ENCODE measurements around the gene KCND2.
A peak's percentile ranks its signal among the peaks of the same experiment; 100 is the strongest.
"Not testable (repeated sequence)": the region's sequence is repeated elsewhere in the genome, so short reads cannot be mapped to it uniquely, and the experiment has no call there.

The KCND2 gene

DNA sequence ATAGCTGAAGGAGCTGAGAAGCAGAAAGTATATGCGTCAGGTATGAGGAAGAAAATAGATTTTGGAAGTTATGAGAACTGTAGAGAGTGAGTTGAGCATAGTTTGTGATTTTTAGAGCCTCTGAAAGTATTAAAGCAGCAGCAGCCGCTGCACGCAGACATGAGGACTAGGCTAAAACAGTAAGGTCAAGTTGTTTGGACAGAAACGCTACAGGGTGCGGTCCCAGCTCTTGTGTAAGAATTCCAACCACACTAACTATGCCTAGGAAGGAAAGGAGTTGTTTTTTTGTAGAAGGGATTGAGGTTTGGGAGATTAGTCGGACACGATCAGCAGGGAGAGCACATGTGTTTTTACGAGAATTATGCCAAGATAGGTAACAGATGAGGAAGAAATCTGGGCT, 506.1 kb downstream of the KCND2 start:
- not testable (repeated sequence) for H3K36me3 ChIP-seq (ENCODE audit: insufficient read depth, low read depth, low read length); H3K9me3 ChIP-seq (ENCODE audit: insufficient read depth, low read depth, low read length); H3K9ac ChIP-seq (ENCODE audit: low read depth, low read length); H3K27ac ChIP-seq (ENCODE audit: low read length); H3K27me3 ChIP-seq (ENCODE audit: insufficient read depth, low read length); H3K4me3 ChIP-seq (ENCODE audit: low read length)
- H3K4me1 ChIP-seq (ENCODE audit: insufficient read depth, low read length) = peaks cover 11% of the 10 kb centered on the region; the same call in 1 of the 2 replicates

DNA sequence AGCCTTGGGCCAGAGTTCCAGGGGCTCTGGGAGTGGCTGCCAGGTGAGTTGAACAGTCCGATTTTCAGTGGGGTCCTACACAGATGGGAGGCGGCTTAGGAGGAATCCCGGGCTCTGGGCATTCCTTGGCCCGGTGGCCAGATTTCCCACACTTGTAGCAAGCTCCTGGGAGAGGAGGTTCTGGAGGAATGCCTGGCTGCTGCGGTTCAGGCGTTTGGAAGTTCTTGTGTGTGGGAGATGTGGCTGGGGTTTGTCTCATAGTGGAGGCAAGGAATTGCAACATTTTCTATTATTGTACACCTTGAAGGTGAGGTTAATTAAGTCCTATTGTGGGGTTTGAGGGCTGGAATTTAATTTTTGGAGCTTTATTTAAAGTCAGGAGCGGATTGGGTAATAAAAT, 507.5 kb downstream of the KCND2 start:
- H3K27ac ChIP-seq (ENCODE audit: low read length); H3K4me1 ChIP-seq (ENCODE audit: insufficient read depth, low read length); H3K36me3 ChIP-seq (ENCODE audit: insufficient read depth, low read depth, low read length); H3K4me3 ChIP-seq (ENCODE audit: low read length); H3K27me3 ChIP-seq (ENCODE audit: insufficient read depth, low read length); H3K9ac ChIP-seq (ENCODE audit: low read depth, low read length); H3K9me3 ChIP-seq (ENCODE audit: insufficient read depth, low read depth, low read length): not testable (repeated sequence)

DNA sequence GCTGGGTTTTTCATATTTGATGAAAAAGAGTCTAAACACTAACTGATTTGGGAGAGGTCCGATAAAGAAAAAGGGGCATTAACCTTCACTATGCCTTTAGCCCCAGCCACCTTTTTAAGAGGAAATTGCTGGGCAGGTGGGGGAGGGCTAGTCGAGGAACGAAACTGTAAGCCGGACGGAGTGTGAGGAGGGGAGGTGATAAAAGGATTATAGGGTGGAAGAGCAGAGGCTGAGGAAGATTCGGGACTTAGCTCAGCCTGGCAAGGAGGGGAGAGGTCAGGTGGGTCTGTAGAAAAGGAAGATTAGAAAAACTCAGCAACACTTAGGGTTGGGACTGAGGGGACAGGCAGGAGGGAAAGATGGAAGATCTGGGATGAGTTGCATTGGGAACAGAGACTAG, 508.0 kb downstream of the KCND2 start:
- no peaks in the 10 kb centered on the region for H3K36me3 ChIP-seq (ENCODE audit: insufficient read depth, low read depth, low read length)
- no peak overlapping the region for H3K4me3 ChIP-seq (ENCODE audit: low read length)
- no peaks in the 10 kb centered on the region for H3K9me3 ChIP-seq (ENCODE audit: insufficient read depth, low read depth, low read length)
- H3K27me3 ChIP-seq (ENCODE audit: insufficient read depth, low read length) = no peaks in the 10 kb centered on the region
- no peak overlapping the region for H3K9ac ChIP-seq (ENCODE audit: low read depth, low read length)
- H3K4me1 ChIP-seq (ENCODE audit: insufficient read depth, low read length) = peaks cover 11% of the 10 kb centered on the region; the same call in 1 of the 2 replicates
- no peak overlapping the region for H3K27ac ChIP-seq (ENCODE audit: low read length)

DNA sequence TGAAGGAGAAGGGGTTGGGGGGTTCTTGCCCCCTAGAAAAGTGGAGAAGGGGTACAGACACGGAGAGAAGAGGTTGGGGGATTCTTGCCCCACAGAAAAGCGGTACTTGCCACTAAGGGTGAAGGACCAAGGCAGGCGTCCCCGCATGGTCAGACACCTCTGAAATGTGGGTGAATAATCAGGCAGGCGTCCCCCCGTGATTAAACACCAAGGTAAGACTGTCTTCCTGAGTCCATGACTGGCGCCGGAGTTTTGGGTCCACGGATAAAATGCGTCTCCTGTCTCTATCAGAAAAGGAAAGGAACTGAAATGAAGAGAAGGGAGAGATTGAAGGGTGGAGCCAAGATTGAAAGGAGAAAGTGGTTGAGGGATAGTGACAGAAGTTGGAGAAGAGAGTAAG, 508.9 kb downstream of the KCND2 start:
- not testable (repeated sequence) for H3K27me3 ChIP-seq (ENCODE audit: insufficient read depth, low read length); H3K9me3 ChIP-seq (ENCODE audit: insufficient read depth, low read depth, low read length); H3K4me3 ChIP-seq (ENCODE audit: low read length); H3K27ac ChIP-seq (ENCODE audit: low read length); H3K36me3 ChIP-seq (ENCODE audit: insufficient read depth, low read depth, low read length); H3K9ac ChIP-seq (ENCODE audit: low read depth, low read length)
- H3K4me1 ChIP-seq (ENCODE audit: insufficient read depth, low read length) = peaks cover 11% of the 10 kb centered on the region; the same call in 1 of the 2 replicates

DNA sequence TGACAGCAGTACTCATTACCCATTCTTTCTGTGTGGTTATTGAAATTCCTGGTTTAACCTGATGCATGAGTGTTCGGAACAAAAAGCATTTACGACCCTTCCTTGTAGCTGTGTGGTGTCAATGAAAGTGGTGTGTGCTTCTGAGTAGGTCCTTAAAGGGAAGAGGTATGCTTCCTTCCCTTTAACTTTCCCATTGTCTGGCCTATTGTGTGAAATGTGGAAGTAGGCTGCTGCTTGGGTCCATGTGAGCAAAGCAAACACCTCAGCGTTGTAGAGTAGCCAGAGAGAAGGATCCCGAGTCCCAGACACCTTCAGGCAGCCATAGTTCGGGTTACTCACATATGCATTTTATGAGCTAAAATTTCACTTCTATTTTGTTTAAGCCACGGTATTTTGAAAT, 510.3 kb downstream of the KCND2 start:
- Histone ChIP-seq H3K36me3 (ENCODE audit: insufficient read depth, low read depth, low read length) (no peaks in the 10 kb centered on the region), H3K9ac (ENCODE audit: low read depth, low read length) (no peak overlapping the region), H3K9me3 (ENCODE audit: insufficient read depth, low read depth, low read length) (no peaks in the 10 kb centered on the region)

DNA sequence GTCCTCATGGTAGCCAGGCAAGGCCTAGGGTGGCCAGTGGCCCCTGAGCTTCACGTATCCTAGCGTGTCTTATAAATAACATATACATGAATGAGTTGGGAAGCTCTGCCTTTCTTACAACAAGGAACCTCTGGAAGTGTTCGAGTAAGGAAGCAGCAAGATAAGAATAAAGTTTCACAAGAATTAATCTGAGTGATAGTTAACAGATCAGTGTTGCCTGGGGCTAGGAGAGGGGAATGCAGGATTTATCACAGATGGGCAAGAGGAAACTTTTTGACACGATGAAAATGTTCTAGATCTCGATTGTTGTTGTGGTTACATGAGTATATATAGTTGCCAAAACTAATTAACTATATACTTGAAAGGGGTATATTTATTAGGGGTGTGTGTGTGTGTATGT, 510.7 kb downstream of the KCND2 start:
- H3K4me1 ChIP-seq (ENCODE audit: insufficient read depth, low read length) = peaks cover 11% of the 10 kb centered on the region; the same call in 1 of the 2 replicates
- no peaks in the 10 kb centered on the region for H3K36me3 ChIP-seq (ENCODE audit: insufficient read depth, low read depth, low read length)
- H3K9me3 ChIP-seq (ENCODE audit: insufficient read depth, low read depth, low read length) = no peaks in the 10 kb centered on the region
- no peak overlapping the region for H3K9ac ChIP-seq (ENCODE audit: low read depth, low read length)
- no peak overlapping the region for H3K4me3 ChIP-seq (ENCODE audit: low read length)
- H3K27me3 ChIP-seq (ENCODE audit: insufficient read depth, low read length) = no peaks in the 10 kb centered on the region
- H3K27ac ChIP-seq (ENCODE audit: low read length) = no peak overlapping the region

More for the DNA sequence above, 510.3 kb downstream of the KCND2 start:
- no peak overlapping the region for H3K4me3 ChIP-seq (ENCODE audit: low read length)
- peaks cover 11% of the 10 kb centered on the region; the same call in 1 of the 2 replicates for H3K4me1 ChIP-seq (ENCODE audit: insufficient read depth, low read length)
- H3K27ac ChIP-seq (ENCODE audit: low read length) = no peak overlapping the region
- no peaks in the 10 kb centered on the region for H3K27me3 ChIP-seq (ENCODE audit: insufficient read depth, low read length)

DNA sequence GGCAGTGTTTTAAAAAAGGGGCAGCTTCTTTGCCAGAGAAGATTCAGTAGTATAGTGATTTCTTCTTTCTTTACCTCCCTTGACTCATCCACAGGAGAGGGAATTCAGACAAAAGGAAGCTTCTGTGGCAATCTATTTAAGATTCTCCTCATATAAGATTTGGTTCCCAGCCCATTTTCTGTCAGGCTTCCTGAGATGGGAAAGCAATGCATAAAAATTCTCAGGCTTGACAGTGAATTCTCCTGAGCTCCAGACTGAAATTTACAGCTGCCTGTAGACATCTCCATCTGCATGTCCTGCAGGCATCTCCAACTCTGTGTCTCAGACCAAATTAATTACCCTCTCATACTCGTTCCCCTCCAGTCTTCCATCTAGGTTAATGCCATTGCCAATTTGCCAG, 512.1 kb downstream of the KCND2 start:
- no peak overlapping the region for H3K4me3 ChIP-seq (ENCODE audit: low read length)
- H3K9me3 ChIP-seq (ENCODE audit: insufficient read depth, low read depth, low read length) = no peaks in the 10 kb centered on the region
- peaks cover 11% of the 10 kb centered on the region; the same call in 1 of the 2 replicates for H3K4me1 ChIP-seq (ENCODE audit: insufficient read depth, low read length)
- no peak overlapping the region for H3K9ac ChIP-seq (ENCODE audit: low read depth, low read length)
- no peaks in the 10 kb centered on the region for H3K27me3 ChIP-seq (ENCODE audit: insufficient read depth, low read length)
- H3K36me3 ChIP-seq (ENCODE audit: insufficient read depth, low read depth, low read length) = no peaks in the 10 kb centered on the region
- no peak overlapping the region for H3K27ac ChIP-seq (ENCODE audit: low read length)

DNA sequence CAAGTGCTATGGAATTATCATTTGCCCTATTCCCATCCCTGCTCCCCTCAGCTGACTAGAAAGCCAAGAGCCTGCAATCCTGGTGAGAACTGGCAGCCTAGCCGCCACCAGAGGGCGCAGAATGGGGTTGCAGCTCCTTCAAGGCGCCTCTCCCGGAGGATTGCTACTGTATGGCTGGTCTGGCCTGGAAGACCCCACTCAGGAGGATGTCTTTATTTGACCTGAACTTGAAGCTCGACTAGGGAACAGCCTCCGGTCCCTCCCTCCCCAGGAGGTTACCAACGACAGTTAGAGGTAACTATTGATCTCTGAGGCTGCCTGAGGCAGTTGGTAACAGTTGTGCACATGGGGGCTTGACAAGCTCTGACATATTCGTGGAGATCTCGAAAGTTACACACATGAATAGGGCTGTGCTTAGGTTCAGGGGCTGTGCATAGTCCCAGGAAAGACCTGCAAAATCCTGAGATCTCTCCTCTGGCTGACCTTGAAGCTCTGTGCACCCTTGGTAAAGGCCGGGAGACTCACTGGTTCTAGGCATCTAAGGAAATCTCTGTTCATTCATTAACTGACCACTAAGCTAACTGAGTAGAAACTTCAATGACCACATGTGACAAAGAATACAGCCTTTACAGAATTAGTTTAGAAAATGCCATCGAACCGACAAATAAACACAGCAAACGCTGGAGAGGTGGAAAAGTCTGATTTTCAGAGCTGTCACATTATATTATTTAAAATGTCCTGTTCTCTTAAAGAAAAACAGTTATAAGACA, 519.3 kb downstream of the KCND2 start:
- H3K36me3 ChIP-seq (ENCODE audit: insufficient read depth, low read depth, low read length) = no peaks in the 10 kb centered on the region

DNA sequence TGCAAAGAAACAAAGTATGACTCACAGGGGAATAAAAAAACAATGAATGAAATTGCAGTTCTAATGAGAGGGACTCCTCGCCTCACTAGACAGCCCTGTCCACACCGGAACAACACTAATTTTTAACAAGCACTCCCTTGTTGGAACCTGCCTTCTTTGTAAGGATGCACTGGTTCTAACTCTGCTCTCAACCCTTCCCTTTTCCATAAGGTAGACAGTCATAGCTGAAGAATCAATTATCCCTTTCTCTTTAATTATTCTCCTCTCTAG, 519.8 kb downstream of the KCND2 start:
- no peak overlapping the region for H3K9ac ChIP-seq (ENCODE audit: low read depth, low read length)
- no peak overlapping the region for H3K4me3 ChIP-seq (ENCODE audit: low read length)
- no peaks in the 10 kb centered on the region for H3K36me3 ChIP-seq (ENCODE audit: insufficient read depth, low read depth, low read length)
- H3K4me1 ChIP-seq (ENCODE audit: insufficient read depth, low read length) = peaks cover 11% of the 10 kb centered on the region
- H3K9me3 ChIP-seq (ENCODE audit: insufficient read depth, low read depth, low read length) = no peaks in the 10 kb centered on the region
- H3K27me3 ChIP-seq (ENCODE audit: insufficient read depth, low read length) = no peaks in the 10 kb centered on the region
- no peak overlapping the region for H3K27ac ChIP-seq (ENCODE audit: low read length)

More for the DNA sequence above, 519.3 kb downstream of the KCND2 start:
- peaks cover 10% of the 10 kb centered on the region for H3K4me1 ChIP-seq (ENCODE audit: insufficient read depth, low read length)
- H3K9ac ChIP-seq (ENCODE audit: low read depth, low read length) = 0 out of 2 replicates have a peak overlapping the region, but pooled peaks have one; percentile 18
- no peaks in the 10 kb centered on the region for H3K9me3 ChIP-seq (ENCODE audit: insufficient read depth, low read depth, low read length)
- no peaks in the 10 kb centered on the region for H3K27me3 ChIP-seq (ENCODE audit: insufficient read depth, low read length)
- no peak overlapping the region for H3K4me3 ChIP-seq (ENCODE audit: low read length)
- no peak overlapping the region for H3K27ac ChIP-seq (ENCODE audit: low read length)

DNA sequence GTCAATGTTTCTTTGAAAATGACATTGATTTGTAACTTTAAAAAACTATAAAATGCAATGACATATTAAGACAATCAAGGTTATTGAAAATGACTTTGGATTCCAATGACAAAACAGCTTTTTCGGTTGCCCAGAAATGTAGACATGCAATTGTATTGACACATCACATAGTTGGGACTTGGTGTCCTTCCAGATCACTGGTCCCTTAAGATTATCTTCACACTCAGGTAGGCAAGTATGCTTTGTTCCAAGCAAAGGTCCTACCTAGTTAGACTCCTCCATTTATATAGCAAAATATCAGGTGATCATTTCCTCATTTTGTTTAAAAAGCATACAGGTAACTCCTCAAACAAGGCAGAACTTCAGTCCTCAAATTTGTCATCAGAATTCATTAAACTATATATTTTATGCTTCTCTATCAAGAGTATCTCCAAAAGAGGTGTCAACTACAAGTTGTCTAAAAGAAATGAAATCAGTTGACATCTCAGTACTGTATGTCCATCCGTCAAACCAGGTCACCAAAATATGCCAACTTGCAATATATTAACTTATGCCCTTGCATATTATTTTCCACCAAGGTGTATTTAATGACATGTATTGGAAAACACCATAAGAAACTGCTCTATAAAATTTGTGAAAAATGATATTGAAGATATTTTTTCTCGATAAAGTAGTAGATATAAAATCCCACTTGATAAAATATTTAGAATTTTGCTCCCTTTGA, 520.4 kb downstream of the KCND2 start:
- no peak overlapping the region for H3K4me3 ChIP-seq (ENCODE audit: low read length)
- no peaks in the 10 kb centered on the region for H3K9me3 ChIP-seq (ENCODE audit: insufficient read depth, low read depth, low read length)
- H3K36me3 ChIP-seq (ENCODE audit: insufficient read depth, low read depth, low read length) = no peaks in the 10 kb centered on the region
- no peak overlapping the region for H3K27ac ChIP-seq (ENCODE audit: low read length)
- H3K27me3 ChIP-seq (ENCODE audit: insufficient read depth, low read length) = no peaks in the 10 kb centered on the region
- H3K9ac ChIP-seq (ENCODE audit: low read depth, low read length) = no peak overlapping the region
- H3K4me1 ChIP-seq (ENCODE audit: insufficient read depth, low read length) = peaks cover 16% of the 10 kb centered on the region

DNA sequence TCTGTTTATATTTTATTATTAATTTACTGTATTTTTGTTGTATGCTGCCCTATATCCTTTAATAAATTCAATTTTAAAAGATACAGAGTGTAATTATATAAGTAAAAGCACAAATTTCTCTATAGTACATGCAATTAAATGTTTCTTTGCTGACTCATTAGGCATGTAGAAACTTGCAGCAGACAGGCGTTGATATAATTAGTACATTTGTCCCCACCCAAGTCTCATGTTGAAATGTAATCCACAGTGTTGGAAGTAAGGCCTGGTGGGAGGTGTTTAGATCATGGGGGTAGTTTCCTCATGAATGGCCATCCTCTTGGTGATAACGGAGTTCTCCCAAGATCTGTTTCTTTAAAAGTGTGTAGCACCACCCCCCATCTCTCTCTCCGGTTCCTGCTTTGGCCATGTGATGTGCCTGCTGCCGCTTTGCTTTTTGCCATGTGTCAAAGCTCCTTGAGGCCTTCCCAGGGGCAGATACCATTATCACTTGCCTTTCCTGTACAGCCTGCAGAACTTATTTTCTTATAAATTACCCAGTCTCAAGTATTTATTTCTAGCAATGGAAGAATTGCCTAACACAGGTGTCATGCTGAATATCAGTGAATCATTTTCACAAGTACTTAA, 521.2 kb downstream of the KCND2 start:
- H3K36me3 ChIP-seq (ENCODE audit: insufficient read depth, low read depth, low read length) = no peaks in the 10 kb centered on the region
- H3K4me3 ChIP-seq (ENCODE audit: low read length) = no peak overlapping the region
- no peaks in the 10 kb centered on the region for H3K27me3 ChIP-seq (ENCODE audit: insufficient read depth, low read length)
- no peaks in the 10 kb centered on the region for H3K9me3 ChIP-seq (ENCODE audit: insufficient read depth, low read depth, low read length)
- no peak overlapping the region for H3K9ac ChIP-seq (ENCODE audit: low read depth, low read length)
- peaks cover 20% of the 10 kb centered on the region for H3K4me1 ChIP-seq (ENCODE audit: insufficient read depth, low read length)
- no peak overlapping the region for H3K27ac ChIP-seq (ENCODE audit: low read length)
